Hematopoietic multipotent progenitor cell treated with erythropoietin and hydrocortisone succinate and interleukin-3 and kit ligand, for 15 days (in vitro differentiated cells): ENCODE results near the gene CD163.
"Not testable (repeated sequence)": the region's sequence is repeated elsewhere in the genome, so short reads cannot be mapped to it uniquely, and the experiment has no call there.

Source experiments
- DNase-seq: peaks from one replicate; pipeline ENCODE4 v3.0.0-alpha.2; 2015; ENCODE audit warnings: low spot score

The CD163 gene

DNA sequence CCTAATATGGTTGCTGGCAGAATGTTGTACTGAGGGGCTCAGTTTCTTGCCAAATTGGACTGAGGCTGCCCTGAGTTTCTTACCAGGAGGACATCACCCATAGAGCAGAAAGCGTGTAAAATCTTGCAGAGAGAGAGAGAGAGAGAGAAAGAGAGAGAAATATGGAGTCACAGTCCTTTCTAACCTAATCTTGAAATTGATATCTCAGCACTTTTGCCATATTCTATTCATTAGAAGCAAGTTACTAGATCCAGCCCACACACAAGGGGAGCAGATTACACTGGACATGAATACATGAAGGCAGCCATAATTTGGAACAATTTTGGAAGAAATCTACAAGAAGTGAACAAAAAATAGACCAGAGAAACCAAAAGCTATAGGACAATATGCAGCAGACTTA is 55.5 kb downstream of the CD163 start:
- no peak for DNase-seq

DNA sequence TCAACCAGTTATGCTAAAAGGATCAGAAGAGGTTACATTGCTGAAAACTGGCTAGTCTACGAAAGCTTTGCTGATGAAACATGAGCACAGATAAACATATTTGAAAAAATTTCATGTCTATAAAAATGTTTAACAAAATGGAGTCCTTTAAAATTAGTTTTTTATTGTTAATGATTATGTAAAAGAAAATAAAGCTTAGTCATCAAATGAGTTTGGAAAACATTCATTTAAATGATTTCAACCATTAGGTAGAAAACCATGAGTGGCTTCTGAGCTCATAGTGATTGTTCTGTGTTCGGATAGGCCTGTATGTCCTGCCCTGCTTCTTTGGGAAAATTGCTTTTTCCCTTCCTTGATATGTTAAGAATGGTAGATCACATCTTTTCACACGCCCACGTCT is 59.0 kb downstream of the CD163 start:
- no peak for DNase-seq

DNA sequence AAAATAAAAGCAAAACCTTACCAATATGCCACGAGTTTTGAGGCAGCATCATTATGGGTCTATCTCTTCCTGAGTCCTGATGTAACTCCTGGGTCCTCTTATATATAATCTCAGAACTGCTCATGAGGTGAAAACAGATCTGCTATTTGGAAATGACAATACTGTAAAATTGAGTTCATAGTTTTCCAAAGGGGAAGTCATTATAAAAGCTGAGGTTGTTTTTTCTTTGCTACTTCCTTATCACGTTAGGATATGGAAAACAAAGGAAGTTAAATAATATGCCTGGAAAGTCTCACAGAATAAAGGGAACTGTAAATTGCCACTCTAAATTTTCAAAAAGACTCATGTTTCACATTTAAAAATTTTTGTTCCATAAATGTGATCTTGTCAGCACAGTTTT is 59.5 kb downstream of the CD163 start, which contains the start of gene CD163L1:
Gene CD163L1, minus strand, starts transcription at position 78 of the 400 bp plus-strand sequence. Its CDS starts 26 bp downstream, at position 52.
- no peak for DNase-seq

DNA sequence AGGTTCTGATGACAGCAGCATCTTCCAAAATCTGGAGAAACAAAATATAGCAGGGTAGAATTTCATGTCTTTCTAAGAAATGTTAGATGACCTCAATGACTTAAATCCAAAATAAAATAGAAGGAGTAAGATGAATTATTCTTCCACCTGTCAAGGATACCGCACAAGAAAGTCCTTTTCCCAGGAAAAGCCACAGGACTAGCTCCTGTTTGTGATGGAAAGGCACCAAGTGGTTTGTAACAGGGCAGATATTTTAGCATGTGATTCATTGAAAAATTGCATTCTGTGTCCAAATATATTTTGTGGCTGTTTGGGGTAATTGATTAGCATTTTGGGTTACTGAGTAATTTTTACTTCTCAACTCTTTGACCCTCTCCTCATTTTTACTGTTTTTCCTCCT is 62.4 kb downstream of the CD163 start:
- DNase-seq, result no peak

DNA sequence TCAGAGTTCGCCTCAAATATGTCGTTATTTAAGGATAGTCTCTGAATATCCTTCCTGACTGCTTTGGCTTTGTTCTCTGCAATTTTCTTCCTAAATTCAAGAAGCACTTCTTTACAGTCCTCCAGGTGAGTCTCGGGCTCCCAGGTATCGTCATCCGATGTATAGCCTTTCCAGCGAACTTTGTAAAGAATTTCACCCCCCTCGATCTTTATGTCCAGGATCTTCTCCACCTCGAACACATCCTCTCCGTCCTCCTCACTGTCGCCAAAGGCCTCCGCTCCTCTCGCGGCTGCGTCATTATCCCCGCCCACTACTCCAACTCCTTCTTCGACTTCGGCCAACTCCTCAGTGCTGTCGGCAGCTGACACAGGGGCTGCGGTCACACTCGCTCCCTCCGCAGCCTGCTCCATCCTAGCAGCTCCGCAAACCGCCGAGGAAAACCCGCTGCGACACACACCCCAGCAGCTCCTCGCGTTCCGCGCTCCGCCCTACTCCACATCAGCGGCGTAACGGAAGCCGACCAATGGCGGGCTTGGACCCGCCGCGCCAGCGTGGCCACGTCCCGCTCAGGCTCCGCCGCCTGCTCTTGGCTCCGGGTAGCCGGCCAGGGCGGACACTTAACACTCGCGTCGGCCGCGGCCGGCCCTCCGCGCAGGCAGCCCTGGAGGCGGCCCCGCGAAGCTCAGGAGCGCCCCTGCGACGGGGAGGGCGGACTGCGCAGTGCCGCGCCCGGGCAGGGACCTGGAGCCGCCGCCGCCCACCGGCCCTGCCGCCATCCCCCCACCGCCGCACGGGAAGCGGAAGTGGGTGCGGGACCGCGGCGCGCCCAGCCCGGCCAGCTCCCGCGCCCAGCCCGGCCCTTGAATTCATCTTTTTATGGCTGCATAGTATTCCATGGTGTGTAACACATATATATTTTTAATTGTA is 63.7 kb downstream of the CD163 start:
- peak; percentile 7 for DNase-seq

DNA sequence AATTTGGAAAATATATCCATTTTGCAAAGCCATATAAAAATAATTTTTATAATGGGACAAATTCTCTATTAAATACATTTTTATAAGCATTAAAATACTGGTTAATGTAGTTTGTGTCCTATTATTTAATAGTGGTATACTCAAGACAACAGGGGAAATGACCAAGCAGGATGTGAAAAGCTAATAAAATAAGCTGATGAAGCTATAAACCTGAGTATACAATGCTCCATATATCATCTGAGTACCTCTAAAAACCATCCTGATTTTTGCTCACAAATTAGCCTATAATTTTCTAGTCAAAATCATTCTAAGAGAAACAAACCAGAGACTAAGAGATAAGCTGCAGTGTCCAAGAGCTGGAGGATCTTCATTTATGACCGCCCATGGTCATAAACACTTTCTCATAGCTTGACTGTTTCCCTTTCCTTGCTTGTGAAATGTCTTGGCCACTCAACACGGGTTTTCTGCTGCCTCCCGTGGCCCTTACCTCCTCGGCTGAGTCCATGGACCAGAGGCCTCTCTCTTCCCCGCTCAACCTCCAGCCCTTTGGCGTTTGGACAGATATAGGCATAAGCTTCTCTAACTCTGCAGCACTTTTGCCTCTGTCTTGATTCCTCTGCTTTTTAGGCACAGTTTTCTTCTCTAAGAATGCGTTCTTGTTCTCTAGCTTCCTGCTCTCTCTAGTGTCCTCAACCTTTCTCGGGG is 65.1 kb downstream of the CD163 start:
- not testable (repeated sequence) for DNase-seq

DNA sequence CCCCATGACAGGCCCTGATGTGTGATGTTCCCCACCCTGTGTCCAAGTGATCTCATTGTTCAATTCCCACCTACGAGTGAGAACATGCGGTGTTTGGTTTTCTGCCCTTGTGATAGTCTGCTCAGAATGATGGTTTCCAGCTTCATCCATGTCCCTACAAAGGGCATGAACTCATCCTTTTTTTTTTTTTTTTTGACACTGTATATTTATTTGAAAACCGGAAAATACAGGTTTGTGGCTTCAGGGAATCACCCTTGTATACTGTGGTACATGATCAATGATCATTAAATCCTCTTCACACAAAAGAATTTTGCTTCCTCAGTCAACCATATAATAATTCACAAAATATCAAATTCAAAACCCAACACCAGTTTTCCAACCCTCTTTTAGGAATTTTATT is 66.1 kb downstream of the CD163 start:
- not testable (repeated sequence) for DNase-seq

DNA sequence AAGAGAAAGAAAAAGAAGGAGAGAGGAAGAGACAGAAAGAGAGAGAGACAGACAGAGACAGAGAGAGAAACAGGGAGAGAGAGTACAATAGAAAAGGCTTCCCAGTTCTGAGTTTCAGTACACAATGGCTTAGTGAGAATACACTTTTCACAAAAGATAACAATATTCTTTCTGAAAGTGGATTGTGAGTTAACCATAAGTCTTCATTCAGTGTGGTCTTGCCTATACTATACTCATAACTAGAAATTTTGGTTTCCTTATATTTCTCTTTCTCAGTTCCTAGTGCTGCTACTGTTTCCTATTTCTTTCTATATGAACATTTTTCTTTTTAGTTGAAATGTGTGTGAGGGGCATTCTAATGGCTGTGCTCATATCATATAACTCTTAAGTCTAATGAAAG is 68.9 kb downstream of the CD163 start:
- DNase-seq, result no peak

DNA sequence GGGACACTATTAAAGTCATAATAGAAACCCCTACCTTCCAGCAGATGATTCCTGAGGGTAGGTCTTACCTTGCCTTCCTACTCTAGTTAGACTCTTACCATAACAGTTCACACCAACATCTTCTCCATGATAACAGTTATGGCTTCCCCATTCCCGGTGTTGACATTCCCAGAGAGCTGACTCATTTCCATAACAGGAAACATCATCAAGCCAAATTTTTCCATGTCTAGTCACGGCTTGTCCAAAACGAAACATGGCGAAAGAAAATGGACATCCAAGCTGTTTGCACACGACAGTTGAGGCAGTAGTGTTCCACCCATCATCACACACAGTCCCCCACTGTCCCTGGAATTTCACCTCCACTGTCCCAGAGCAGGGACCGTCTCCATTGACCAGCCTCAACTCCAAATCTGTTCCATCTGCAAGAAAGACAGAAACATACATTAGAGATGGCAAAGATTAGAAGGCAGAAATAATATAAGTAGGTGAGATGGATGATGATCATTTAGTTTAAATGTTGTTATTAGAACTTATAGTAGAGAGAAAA is 70.2 kb downstream of the CD163 start:
- DNase-seq, result no peak

DNA sequence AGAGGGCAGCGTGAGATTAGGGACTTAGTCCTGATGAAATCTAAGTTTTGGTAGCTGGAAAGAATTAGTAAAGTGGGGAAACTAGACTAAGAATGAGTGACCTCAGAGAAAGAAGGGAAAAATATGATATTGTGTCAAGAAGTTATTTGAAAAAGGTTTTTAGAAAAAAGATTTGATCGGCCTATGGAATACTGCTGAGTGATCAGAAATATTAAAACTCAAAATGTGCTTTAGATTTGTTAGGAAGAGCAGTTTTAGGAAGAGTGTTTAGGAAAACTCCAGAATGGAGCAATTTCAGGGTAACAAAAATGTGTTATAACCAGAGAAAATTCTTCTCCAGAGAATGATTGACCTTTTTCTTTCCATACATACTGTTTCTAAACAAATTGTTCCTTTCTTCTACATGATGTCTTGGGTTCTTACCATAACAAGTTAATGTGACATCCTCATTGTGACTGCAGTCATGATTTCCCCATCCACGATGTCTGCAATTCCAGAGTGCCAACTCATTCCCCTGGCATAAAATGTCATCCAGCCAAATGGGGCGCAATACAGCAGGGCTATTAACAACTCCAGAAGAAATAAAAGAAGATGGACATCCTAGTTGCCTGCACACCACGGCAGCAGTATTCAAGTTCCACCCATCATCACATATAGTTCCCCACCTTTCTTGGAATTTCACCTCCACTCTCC is 71.4 kb downstream of the CD163 start:
- DNase-seq, result no peak
